ENCODE data around the gene DHRS13.

GRCh38 chr17:28916302-28916934 is 13.5 kb upstream of the DHRS13 start:
- TF ChIP-seq EZH2 (IDR thresholded peaks at IDR 0.05; ENCODE audit: insufficient read depth, poor library complexity, severe bottlenecking) = no peak
- TF ChIP-seq EZH2phosphoT487 (IDR thresholded peaks at IDR 0.05; ENCODE audit: insufficient read depth, low read depth) = no peak

Data from GM23248 (cell line).